HG03575 (cell line): ENCODE results near the gene PHLDA3.
"Not testable (repeated sequence)": the region's sequence is repeated elsewhere in the genome, so short reads cannot be mapped to it uniquely, and the experiment has no call there.

Experiments
- ATAC-seq: cut with Tn5 transposase; IDR thresholded peaks from one replicate; pipeline ENCODE4 v1.9.1; 2021; ENCODE audit not compliant: unreplicated experiment, insufficient number of reproducible peaks, low FRiP score; ENCODE audit errors: extremely low read depth

PHLDA3 gene

GRCh38 chr1:201490708-201491131 lies 21.7 kb upstream of the PHLDA3 start:
- ATAC-seq, result no peak

GRCh38 chr1:201489643-201490261 lies 20.8 kb upstream of the PHLDA3 start:
- no peak for ATAC-seq

- no peak for ATAC-seq
Measured at GRCh38 chr1:201488830-201489589, 20.0 kb upstream of the PHLDA3 start.

GRCh38 chr1:201487742-201488141 lies 18.8 kb upstream of the PHLDA3 start:
- ATAC-seq, result no peak

GRCh38 chr1:201486187-201486586 lies 17.2 kb upstream of the PHLDA3 start:
- ATAC-seq, result no peak

- ATAC-seq, result no peak
Measured at GRCh38 chr1:201485184-201485774, 16.3 kb upstream of the PHLDA3 start.

- no peak for ATAC-seq
Measured at GRCh38 chr1:201483373-201483949, 14.5 kb upstream of the PHLDA3 start.

- no peak for ATAC-seq
Measured at GRCh38 chr1:201482755-201483154, 13.8 kb upstream of the PHLDA3 start.

- ATAC-seq, result peak; percentile 62
Measured at GRCh38 chr1:201481761-201482493, 12.9 kb upstream of the PHLDA3 start.

- no peak for ATAC-seq
Measured at GRCh38 chr1:201481004-201481380, 12.0 kb upstream of the PHLDA3 start.

- no peak for ATAC-seq
Measured at GRCh38 chr1:201480231-201481003, 11.4 kb upstream of the PHLDA3 start.

GRCh38 chr1:201479201-201479730 lies 10.3 kb upstream of the PHLDA3 start:
- no peak for ATAC-seq

- ATAC-seq, result not testable (repeated sequence)
Measured at GRCh38 chr1:201478666-201479065, 9.7 kb upstream of the PHLDA3 start.

- no peak for ATAC-seq
Measured at GRCh38 chr1:201476670-201477344, 7.8 kb upstream of the PHLDA3 start.

GRCh38 chr1:201475915-201476669 lies 7.1 kb upstream of the PHLDA3 start:
- no peak for ATAC-seq

- ATAC-seq, result no peak
Measured at GRCh38 chr1:201475130-201475529, 6.1 kb upstream of the PHLDA3 start.

GRCh38 chr1:201473296-201473695 lies 4.3 kb upstream of the PHLDA3 start:
- ATAC-seq, result no peak
